Colon (tissue), 2 donors: ENCODE data around the gene PRPF40B.

Experiments
- FAIRE-seq: peaks from 2 replicates; lab custom pipeline; 2012; peaks lifted over from hg19 to GRCh38; lab: Jason Lieb, UNC
- donor health status: control.
- donor health status: control.

Gene PRPF40B

GRCh38 chr12:49635656-49636055 lies 12.3 kb downstream of the PRPF40B start:
- FAIRE-seq = no peak

DNA sequence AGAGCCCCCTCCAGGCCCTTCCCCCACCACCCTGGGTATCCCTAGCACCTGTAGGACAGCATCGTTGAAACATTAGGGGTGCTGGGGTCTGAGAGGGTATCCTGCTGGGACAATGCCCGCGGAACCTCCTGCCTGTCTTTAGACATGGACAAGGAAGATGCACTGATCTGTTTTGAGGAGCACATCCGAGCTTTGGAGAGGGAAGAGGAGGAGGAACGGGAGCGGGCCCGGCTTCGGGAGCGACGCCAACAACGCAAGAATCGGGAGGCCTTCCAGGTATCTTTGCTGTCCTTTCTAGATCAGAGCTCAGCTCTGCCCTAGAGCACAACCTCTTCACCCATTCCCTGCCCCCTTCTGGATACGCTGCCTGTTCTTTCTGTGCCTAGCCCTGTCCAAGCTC lies 13.2 kb downstream of the PRPF40B start:
- FAIRE-seq = no peak

DNA sequence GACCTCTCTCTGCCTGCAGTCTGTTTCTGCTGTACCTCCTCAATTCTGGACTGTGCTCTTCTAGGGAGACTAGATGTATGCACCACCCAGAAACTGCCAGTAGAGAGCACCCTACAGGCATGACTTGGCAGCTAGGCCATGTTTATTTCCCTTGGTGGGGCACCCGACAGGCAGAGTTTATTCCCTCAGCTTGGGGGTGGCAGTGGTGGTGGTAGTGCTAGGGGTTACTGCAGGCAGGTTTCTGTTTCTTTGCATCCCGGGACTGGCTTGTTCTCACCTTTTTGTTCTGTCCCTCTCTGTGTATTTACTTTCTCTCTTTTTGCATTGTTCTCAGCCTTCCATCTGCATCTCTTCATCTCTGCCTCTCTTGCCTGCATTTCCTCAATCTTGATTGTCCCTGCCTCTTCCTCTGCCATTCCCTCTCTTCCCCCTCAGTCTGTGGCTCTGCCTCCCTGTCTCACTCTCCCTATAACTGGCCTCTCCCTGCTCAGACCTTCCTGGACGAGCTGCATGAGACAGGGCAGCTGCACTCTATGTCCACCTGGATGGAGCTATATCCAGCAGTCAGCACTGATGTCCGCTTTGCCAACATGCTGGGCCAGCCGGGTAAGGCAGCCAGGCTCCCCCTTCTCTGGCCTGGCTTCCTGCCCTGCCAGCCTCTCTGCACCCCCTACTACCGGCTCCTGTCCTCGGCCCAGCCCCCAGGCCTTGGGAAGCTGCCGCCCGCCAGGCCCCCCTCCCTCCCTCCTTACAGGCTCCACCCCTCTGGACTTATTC lies 13.8 kb downstream of the PRPF40B start:
- no peak for FAIRE-seq

DNA sequence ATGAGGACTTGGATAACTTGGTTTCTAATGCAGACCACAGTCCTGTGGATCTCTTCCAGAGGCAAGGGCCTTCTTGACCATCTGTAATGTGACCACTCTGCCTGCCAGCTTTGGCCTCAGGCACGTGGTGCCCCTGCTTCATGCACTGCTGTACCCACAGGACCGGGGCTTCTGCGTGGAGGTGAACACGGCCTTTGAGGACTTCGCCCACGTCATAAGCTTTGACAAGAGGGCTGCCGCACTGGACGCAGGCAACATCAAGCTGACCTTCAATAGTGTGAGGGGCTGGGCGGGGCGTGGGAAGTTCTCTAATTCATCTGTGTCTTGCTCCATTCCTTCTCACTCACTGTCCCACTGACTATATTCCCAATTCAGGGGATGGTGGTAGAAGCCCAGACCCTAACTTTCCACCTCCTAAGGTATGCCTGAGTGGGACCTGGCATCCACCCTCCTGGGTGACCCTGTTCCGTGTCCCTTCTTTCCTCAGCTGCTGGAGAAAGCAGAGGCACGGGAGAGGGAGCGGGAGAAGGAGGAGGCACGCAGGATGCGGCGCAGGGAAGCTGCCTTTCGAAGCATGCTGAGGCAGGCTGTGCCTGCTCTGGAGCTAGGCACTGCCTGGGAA lies 18.5 kb downstream of the PRPF40B start:
- FAIRE-seq = no peak

DNA sequence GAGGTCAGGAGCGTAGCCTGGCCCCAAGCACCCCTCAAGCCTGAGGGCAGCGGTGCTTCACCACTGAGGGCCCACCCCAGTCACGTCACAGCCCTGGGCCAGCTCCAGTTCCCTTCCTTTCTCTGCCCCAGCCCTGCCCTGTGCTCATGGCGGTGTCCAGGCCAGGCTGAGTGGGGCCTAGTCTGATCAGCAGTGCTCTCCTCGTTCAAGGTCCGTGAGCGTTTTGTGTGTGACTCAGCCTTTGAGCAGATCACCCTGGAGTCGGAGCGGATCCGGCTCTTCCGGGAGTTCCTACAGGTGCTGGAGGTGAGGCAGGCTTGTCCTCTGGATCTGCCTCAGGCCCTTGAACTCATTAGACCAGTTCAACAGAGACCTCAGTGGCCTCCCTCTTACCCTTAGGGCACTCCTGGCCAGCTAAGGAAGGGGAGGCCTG lies 19.0 kb downstream of the PRPF40B start:
- no peak for FAIRE-seq

DNA sequence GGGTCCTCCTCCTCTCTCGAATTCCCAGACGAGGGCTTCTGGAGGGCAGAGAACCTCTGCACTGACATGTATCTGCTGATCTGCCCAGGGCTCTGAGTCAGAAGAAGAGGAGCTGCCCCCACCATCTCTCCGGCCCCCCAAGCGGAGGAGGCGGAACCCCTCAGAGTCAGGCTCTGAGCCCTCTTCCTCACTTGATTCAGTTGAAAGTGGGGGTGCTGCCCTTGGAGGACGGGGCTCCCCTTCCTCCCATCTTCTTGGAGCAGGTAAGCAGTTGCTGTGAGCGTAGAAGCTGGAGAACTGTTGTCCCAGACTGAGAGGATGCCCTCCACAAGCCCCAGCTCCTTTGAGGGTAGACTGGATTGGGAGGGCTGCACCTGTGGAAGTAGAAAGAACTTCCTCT lies 19.8 kb downstream of the PRPF40B start:
- FAIRE-seq = no peak

GRCh38 chr12:49643961-49644619 lies 20.7 kb downstream of the PRPF40B start:
- no peak for FAIRE-seq

DNA sequence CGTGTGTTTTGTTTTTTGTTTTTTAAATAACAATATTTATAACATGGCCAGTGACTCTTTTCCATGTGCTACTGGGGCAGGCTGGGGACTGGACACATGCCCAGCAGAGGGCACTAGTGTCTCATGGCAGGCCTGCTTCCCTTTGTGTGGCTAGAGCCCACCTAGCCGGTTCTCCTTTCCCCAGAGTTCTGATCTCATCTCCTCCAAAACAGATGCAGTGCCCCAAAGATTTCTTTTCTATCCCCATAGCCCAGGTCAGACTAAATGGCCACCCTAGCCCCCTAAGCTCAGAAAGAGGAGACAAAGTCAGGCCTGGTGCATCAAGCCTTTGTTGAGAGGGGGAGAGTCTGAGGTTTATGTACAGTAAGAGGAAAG lies 21.2 kb downstream of the PRPF40B start:
- no peak for FAIRE-seq

DNA sequence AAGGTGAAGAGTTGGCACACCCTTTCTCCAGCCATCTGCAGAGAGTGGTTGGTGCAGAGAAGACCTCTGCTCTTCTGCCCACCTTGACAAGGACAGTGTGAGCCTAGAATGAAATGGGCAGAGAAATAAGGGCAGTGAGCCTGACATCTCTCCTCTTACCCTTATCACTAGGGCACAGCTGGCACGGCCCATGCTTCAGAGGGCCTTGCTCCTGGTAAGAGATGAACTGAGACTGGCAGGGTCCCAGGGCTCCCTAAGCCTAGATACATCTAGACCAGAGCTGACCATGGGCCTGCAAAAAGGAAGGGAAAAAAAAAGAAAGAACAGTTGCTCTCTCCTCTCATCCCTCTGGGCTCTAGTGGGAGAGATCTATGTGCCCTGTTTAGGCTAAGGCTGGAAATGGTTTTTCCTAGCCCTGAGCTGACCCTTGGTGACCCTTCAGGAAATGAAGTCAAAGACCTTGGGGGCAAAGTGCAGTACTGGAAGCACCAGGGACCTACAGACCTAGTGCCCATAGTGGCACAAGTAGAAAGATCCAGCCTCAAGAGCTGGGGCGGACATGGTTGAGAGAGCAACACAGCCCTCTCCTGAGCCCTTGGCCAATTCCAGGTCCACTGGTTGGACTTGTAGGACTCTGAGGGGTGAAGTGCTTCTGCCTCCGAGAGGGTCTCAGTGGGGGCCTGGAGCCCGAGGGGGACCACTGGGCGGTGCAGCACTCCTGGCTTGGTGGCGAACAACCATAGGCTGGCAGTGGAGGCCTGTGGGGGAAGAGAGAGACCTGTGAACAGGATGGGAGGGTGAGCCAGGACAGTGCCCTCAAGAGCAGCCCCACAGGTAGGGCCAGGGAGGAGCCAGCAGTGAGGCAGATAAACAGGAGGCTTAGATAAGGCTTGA lies 22.0 kb downstream of the PRPF40B start:
- no peak for FAIRE-seq

GRCh38 chr12:49646331-49646830 lies 23.0 kb downstream of the PRPF40B start:
- FAIRE-seq = no peak

- no peak for FAIRE-seq
Measured at GRCh38 chr12:49646871-49647654, 23.7 kb downstream of the PRPF40B start.

- no peak for FAIRE-seq
Measured at GRCh38 chr12:49647827-49648711, 24.7 kb downstream of the PRPF40B start.

DNA sequence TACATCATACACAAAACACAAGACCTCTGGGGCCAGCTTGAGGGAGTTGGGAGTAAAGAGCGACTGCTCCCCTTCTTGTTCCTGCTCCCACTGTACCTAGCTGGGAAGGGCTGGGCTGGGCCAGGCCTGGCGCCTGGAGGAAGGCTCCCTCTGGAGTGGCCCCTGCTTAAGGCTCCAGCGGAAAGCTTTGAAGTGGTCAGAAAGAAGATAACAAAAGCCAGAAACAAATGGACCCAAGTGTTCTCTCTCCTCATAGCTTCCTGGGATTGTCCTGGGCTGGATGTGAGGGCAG lies 25.3 kb downstream of the PRPF40B start:
- no peak for FAIRE-seq

DNA sequence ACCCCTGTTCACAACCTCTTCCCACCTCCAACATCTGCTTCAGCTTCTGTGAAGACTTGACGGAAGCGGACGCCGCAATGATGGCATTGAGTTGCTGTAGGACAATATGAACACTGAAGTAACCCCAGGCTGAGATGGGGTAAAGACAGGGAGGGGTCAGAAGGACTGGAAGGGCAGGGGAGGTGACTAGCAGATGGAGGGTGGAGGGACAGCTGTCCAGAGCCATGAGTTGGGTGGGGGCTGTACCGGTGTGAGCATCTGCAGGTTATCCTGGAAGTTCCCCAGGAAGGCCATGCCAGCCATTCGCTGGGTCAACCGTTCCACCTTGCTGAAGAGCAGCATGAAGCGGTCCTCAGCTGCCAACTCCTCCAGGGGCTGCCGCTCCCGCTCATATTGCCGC lies 26.1 kb downstream of the PRPF40B start:
- FAIRE-seq = no peak

DNA sequence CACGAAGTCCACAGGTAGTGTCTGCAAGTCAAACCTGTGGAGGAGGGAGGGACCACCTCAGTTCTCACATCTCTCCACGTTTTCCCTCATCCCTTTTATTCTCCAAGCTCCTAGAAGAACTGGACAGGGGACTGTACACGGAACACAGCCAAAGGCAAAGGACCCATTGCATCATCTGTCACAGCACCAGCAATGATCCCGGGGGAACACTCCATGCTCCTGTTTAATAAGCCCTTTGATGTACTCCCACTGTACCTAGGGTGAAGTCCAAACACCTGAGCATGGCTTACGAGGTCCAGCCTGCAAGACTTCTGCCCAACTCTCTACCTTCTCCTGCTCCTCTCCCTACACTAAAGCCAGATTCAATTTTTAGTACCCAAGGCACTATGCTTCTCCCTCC lies 26.5 kb downstream of the PRPF40B start:
- FAIRE-seq = no peak

- no peak for FAIRE-seq
Measured at GRCh38 chr12:49651855-49652254, 28.5 kb downstream of the PRPF40B start.

DNA sequence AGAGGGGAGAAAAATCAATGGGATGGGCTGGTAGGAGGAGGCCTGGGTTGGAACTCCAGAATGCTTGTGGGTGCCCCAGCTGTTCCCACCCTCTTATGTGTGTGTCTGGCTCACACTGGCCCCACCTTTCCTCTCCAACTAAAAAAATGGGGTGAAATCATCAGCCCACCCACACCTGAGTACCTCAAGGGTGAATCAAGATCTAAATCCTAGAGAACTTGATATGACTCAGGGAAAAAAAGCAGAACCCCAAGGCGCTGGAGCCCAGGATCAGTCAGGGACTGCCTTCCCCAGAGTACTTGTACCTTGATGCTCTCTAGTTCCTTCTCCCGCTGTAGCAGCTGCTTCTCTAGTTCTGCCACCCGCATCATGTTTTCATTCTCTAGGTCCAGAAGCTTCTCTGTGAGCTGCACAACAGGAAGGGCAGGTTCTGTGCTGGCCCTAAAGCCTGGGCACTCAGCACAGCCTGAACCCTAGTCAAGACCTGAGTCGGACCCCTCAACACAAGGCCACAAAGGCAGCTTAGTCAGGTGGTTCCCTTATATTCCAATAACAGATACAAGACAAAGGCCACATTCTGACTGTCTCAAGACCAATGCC lies 29.7 kb downstream of the PRPF40B start:
- no peak for FAIRE-seq

DNA sequence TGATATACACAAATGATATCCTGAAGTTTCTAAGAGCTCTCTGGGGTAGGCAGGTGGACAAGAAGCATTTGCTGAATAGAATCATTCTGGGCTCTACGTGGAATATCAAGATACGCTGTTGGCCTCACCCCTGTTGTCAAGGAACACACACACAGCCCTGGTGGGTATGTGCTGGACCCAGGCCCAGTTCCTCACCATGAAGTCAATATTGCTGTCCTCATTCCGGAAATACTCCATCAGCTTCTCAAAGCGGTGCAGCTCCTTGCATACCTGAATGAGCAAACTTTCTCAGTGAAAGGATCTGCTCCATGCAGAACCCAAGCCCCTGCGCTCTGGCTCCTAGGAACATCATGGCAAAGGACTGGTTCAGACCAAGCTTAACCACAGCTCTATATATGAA lies 31.4 kb downstream of the PRPF40B start:
- no peak for FAIRE-seq

DNA sequence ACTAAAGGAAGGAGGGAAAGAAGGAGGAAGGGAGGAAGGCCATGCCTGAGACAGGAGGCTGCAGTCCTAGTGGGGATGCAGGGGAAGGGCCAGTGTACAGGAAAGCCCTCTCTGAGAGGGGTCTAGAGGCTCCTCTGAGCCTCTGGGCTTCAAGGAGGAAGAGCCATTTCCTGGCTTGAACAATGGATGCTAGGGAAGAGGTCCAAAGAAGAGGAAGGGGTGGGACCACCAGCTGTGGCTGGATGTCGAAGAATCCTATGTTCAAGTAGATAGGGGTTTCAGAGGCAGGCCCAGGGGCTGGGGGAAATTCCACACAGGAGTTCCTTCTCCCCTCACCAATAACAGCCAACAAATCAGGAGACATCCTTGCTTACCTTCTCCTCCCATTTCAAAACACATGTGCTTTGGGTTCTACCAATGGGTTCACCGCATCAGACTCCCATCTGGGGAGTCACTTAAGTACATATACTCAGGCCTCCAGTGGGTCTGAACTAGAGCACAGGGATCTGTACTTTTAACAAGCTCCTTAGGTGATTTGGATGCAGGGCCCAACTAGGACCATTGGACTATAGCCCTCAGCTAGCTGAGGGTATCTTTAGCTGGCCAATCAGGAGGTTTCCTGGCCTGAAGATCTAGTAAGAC lies 32.4 kb downstream of the PRPF40B start:
- FAIRE-seq = no peak

DNA sequence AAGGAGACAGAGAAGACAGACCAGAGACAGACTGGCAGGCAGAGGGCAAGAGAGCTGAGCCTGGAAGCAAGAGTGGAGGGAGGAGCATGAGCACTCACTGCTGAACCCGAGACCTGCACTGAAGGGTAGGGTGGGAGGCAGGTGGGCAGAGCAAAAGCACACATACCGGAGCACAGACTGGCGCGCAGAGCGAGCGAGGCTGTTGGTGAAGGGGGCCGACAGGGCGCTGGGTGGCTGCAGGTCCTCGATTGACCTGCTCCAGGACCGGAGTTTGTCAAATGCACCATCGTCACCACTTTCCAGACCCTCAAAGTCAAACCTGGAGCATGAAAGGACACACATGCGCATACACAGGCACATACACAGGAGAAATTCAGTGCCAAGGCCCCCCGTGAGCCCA lies 34.9 kb downstream of the PRPF40B start:
- no peak for FAIRE-seq
